Uterus (tissue), 4 donors: ENCODE measurements around the gene SCFD2. TPM values are rescaled to one million over a fixed set of nuclear protein-coding genes. Genes with fewer than 3 reads are reported as not detected.

ENCODE experiments used
- DNase-seq, 2 donors: peaks; one replicate each; pipeline ENCODE4 v3.0.0-alpha.2; 2019 to 2020
- H3K27ac ChIP-seq, 2 donors: fragments of 200-600 bp; sonication (generic); 1 replicate in 1 of 2; 2 replicates in 1 of 2; pipeline ENCODE4 v1.5.1; 2016 to 2018
- H3K27me3 ChIP-seq, 2 donors: fragments of 200-600 bp; sonication (generic); one replicate each; pipeline ENCODE4 v1.5.1; 2018 to 2019; ENCODE audit warnings: control low read depth in 1 of 2
- H3K36me3 ChIP-seq, 2 donors: fragments of 200-600 bp; sonication (generic); one replicate each; pipeline ENCODE4 v1.5.1; 2019; ENCODE audit warnings: control low read depth in 1 of 2
- H3K4me1 ChIP-seq, 2 donors: fragments of 200-600 bp; sonication (generic); one replicate each; pipeline ENCODE4 v1.5.1; 2018 to 2019; ENCODE audit warnings: control low read depth in 1 of 2
- H3K4me3 ChIP-seq, 2 donors: fragments of 200-600 bp; sonication (generic); 1 replicate in 1 of 2; 2 replicates in 1 of 2; pipeline ENCODE4 v1.5.1; 2018 to 2019; ENCODE audit warnings: mild to moderate bottlenecking in 1 of 2
- H3K9me3 ChIP-seq, 2 donors: fragments of 200-600 bp; sonication (generic); one replicate each; pipeline ENCODE4 v1.5.1; 2019; ENCODE audit warnings: control low read depth in 1 of 2
- CTCF ChIP-seq, 4 experiments: fragments of 200-600 bp in 2 of 4; fragments of 450-650 bp in 2 of 4; sonication (generic) in 2 of 4; IDR thresholded peaks; one replicate each; pipeline ENCODE4 v1.5.1; 2016 to 2019; ENCODE audit warnings: antibody characterized with exemption in 4 of 4, mild to moderate bottlenecking in 2 of 4, moderate library complexity in 1 of 4
- POLR2A ChIP-seq, 2 donors: fragments of 450-650 bp; IDR thresholded peaks; one replicate each; pipeline ENCODE4 v1.6.1; 2016; ENCODE audit warnings: antibody characterized with exemption in 2 of 2, mild to moderate bottlenecking in 1 of 2, moderate library complexity in 1 of 2
- intact Hi-C: fragments of 100-400 bp; cut with DNase I; formaldehyde crosslinking; loops from one replicate; pipeline ENCODE4 v1.15.1; 2023; ENCODE audit warnings: low total_unique reads
- total RNA-seq, 4 donors: library from RNA; depleted of rRNA in 3 of 4; stranded (reverse); fragments of >200 nt in 3 of 4; gene quantifications; one replicate each; pipeline versions ENCODE4 v1.1.0 to v1.2.4, GENCODE V29; 2014 to 2023
- donor health status: DM: yes; HTN: yes; CAD: no.

SCFD2 gene
- total RNA-seq, 4 donors from 2014 or later: 19.6 to 36.2 (median 24.5) TPM

GRCh38 chr4:53366301-53366716 is 448 bp upstream of the SCFD2 start:
- intact Hi-C loops: no loop called here
- Histone ChIP-seq H3K4me3 (peak overlapping the region; percentile 60 to 76), H3K4me1 (peaks cover 0 to 9% of the 10 kb centered on the region in 2 donors), H3K27me3 (no peaks in the 10 kb centered on the region), H3K36me3 (no peaks in the 10 kb centered on the region), H3K9me3 (no peaks in the 10 kb centered on the region), H3K27ac (peak overlapping the region; percentile 60 to 77)
- no peak for TF ChIP-seq CTCF (IDR thresholded peaks at IDR 0.05)
- TF ChIP-seq POLR2A (IDR thresholded peaks at IDR 0.05): no peak
- DNase-seq: no peak

GRCh38 chr4:53365121-53365485 is 758 bp downstream of the SCFD2 start:
- no peak for TF ChIP-seq POLR2A (IDR thresholded peaks at IDR 0.05)
- H3K36me3 ChIP-seq: no peaks in the 10 kb centered on the region
- no peaks in the 10 kb centered on the region for H3K9me3 ChIP-seq
- H3K27me3 ChIP-seq: no peaks in the 10 kb centered on the region
- H3K27ac ChIP-seq: no peak overlapping the region
- intact Hi-C loops: no loop called here
- peaks cover 0 to 9% of the 10 kb centered on the region in 2 donors for H3K4me1 ChIP-seq
- peak overlapping the region; percentile 60 to 76 for H3K4me3 ChIP-seq
- DNase-seq: no peak

- Histone ChIP-seq H3K27ac (no peak overlapping the region), H3K27me3 (no peaks in the 10 kb centered on the region), H3K9me3 (no peaks in the 10 kb centered on the region), H3K36me3 (no peaks in the 10 kb centered on the region), H3K4me3 (peak overlapping the region; percentile 60 to 76), H3K4me1 (peaks cover 0 to 9% of the 10 kb centered on the region in 2 donors)
- no peak for DNase-seq
- intact Hi-C loops: no loop called here
- TF ChIP-seq CTCF (IDR thresholded peaks at IDR 0.05) (no peak), POLR2A (IDR thresholded peaks at IDR 0.05) (no peak)
Observed at GRCh38 chr4:53364624-53365023, 1.2 kb downstream of the SCFD2 start.

GRCh38 chr4:53362093-53362492 is 3.8 kb downstream of the SCFD2 start:
- intact Hi-C loops: no loop called here

GRCh38 chr4:53361451-53361850 is 4.4 kb downstream of the SCFD2 start:
- intact Hi-C loops: no loop called here
- Histone ChIP-seq H3K4me3 (no peak overlapping the region), H3K36me3 (no peaks in the 10 kb centered on the region), H3K27ac (no peak overlapping the region), H3K9me3 (no peaks in the 10 kb centered on the region), H3K27me3 (no peaks in the 10 kb centered on the region), H3K4me1 (peaks cover 0 to 9% of the 10 kb centered on the region in 2 donors)
- no peak for DNase-seq
- no peak for TF ChIP-seq POLR2A (IDR thresholded peaks at IDR 0.05)
- TF ChIP-seq CTCF (IDR thresholded peaks at IDR 0.05): no peak

More at GRCh38 chr4:53362093-53362492, 3.8 kb downstream of the SCFD2 start:
- H3K9me3 ChIP-seq: no peaks in the 10 kb centered on the region
- H3K27me3 ChIP-seq: no peaks in the 10 kb centered on the region
- no peak for DNase-seq
- TF ChIP-seq CTCF (IDR thresholded peaks at IDR 0.05) (no peak), POLR2A (IDR thresholded peaks at IDR 0.05) (no peak)
- peaks cover 0 to 9% of the 10 kb centered on the region in 2 donors for H3K4me1 ChIP-seq
- H3K27ac ChIP-seq: no peak overlapping the region
- no peaks in the 10 kb centered on the region for H3K36me3 ChIP-seq
- no peak overlapping the region for H3K4me3 ChIP-seq
